Stomach (tissue), 4 donors: Measurements from ENCODE around the gene ARHGAP4.
A peak's percentile ranks its signal among the peaks of the same experiment; 100 is the strongest.

Source experiments
- EP300 ChIP-seq: sonication (generic); formaldehyde crosslinking; IDR thresholded peaks from one replicate; pipeline ENCODE4 v1.6.1; 2017; ENCODE audit warnings: antibody characterized with exemption
- POLR2A ChIP-seq, 4 donors: fragments of 450-650 bp; IDR thresholded peaks; one replicate each; pipeline ENCODE4 v1.6.1; 2016; ENCODE audit warnings: antibody characterized with exemption in 4 of 4, control low read depth in 2 of 4, mild to moderate bottlenecking in 1 of 4, moderate library complexity in 1 of 4
- POLR2AphosphoS5 ChIP-seq, 3 donors: sonication (generic); formaldehyde crosslinking; IDR thresholded peaks; one replicate each; pipeline ENCODE4 v1.6.1; 2016; ENCODE audit warnings: antibody characterized with exemption in 3 of 3
- TF ChIP-seq, protein P1 (sequence below), 7 experiments: fragments of 450-650 bp in 4 of 7; fragments of 200-600 bp in 3 of 7; sonication (generic) in 3 of 7; IDR thresholded peaks; one replicate each; pipeline ENCODE4 v1.5.1; 2016 to 2019; ENCODE audit warnings: antibody characterized with exemption in 7 of 7, control low read depth in 2 of 7, mild to moderate bottlenecking in 1 of 7

- TF ChIP-seq, protein P1, sequence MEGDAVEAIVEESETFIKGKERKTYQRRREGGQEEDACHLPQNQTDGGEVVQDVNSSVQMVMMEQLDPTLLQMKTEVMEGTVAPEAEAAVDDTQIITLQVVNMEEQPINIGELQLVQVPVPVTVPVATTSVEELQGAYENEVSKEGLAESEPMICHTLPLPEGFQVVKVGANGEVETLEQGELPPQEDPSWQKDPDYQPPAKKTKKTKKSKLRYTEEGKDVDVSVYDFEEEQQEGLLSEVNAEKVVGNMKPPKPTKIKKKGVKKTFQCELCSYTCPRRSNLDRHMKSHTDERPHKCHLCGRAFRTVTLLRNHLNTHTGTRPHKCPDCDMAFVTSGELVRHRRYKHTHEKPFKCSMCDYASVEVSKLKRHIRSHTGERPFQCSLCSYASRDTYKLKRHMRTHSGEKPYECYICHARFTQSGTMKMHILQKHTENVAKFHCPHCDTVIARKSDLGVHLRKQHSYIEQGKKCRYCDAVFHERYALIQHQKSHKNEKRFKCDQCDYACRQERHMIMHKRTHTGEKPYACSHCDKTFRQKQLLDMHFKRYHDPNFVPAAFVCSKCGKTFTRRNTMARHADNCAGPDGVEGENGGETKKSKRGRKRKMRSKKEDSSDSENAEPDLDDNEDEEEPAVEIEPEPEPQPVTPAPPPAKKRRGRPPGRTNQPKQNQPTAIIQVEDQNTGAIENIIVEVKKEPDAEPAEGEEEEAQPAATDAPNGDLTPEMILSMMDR (IDR thresholded peaks at IDR 0.05), result peak in 1 of 7 experiments; percentile 20
- TF ChIP-seq POLR2A (IDR thresholded peaks at IDR 0.05) (no peak), POLR2AphosphoS5 (IDR thresholded peaks at IDR 0.05) (peak; percentile 54 to 80 (median 80)), EP300 (no peak)
Measured at GRCh38 chrX:153927922-153928760, 2.1 kb upstream of the ARHGAP4 start.
